ENCODE measurements around the gene WT1. TPM values are rescaled to one million over a fixed set of nuclear protein-coding genes. Genes with fewer than 3 reads are reported as not detected.
A peak's percentile ranks its signal among the peaks of the same experiment; 100 is the strongest.

WT1 gene
- total RNA-seq, 2 experiments from 2014 or later, result not detected

GRCh38 chr11:32438866-32439489 is 3.6 kb upstream of the WT1 start:
- intact Hi-C loops (cut with micrococcal nuclease), result loop anchor here (10.0 kb wide), 1 partner anchor 734 kb away; no protein-coding TSS in a partner anchor
- CTCF ChIA-PET, result no interaction called here

GRCh38 chr11:32438346-32438865 is 3.1 kb upstream of the WT1 start:
- no peak for TF ChIP-seq CTCF (IDR thresholded peaks at IDR 0.05)
- H3K27ac Mint-ChIP-seq, result no peak overlapping the region
- H3K9me3 Mint-ChIP-seq, result no peaks in the 10 kb centered on the region
- DNase-seq (no peak), ATAC-seq (no peak)
- no peaks in the 10 kb centered on the region for H3K36me3 Mint-ChIP-seq (ENCODE audit: low read depth)
- intact Hi-C loops (cut with micrococcal nuclease), result loop anchor here (10.0 kb wide), 1 partner anchor 734 kb away; no protein-coding TSS in a partner anchor
- H3K27me3 Mint-ChIP-seq, result peaks cover 71% of the 10 kb centered on the region
- ChIA-PET POLR2A (interaction anchor here (0.6 to 0.9 kb wide), 2 partner anchors 8 to 18 kb away, joined by 3 to 6 read pairs; no protein-coding TSS in a partner anchor), CTCF (no interaction called here)
- H3K4me1 Mint-ChIP-seq (ENCODE audit: low read depth), result peaks cover 27% of the 10 kb centered on the region
- no peak overlapping the region for H3K4me3 Mint-ChIP-seq

More at GRCh38 chr11:32438866-32439489, 3.6 kb upstream of the WT1 start:
- Mint-ChIP-seq H3K36me3 (ENCODE audit: low read depth) (no peaks in the 10 kb centered on the region), H3K4me1 (ENCODE audit: low read depth) (peaks cover 22% of the 10 kb centered on the region), H3K27ac (no peak overlapping the region), H3K9me3 (no peaks in the 10 kb centered on the region), H3K27me3 (peaks cover 67% of the 10 kb centered on the region), H3K4me3 (no peak overlapping the region)
- no peak for TF ChIP-seq CTCF (IDR thresholded peaks at IDR 0.05)
- DNase-seq, result no peak
- POLR2A ChIA-PET, result interaction anchor here (0.9 kb wide), 1 partner anchor 9 kb away, joined by 6 read pairs; no protein-coding TSS in a partner anchor
- no peak for ATAC-seq

GRCh38 chr11:32437495-32438345 is 2.4 kb upstream of the WT1 start:
- TF ChIP-seq CTCF (IDR thresholded peaks at IDR 0.05), result no peak
- Mint-ChIP-seq H3K36me3 (ENCODE audit: low read depth) (no peaks in the 10 kb centered on the region), H3K27ac (no peak overlapping the region), H3K4me1 (ENCODE audit: low read depth) (peaks cover 31% of the 10 kb centered on the region), H3K27me3 (peaks cover 74% of the 10 kb centered on the region), H3K9me3 (no peaks in the 10 kb centered on the region), H3K4me3 (peak overlapping the region; percentile 36)
- DNase-seq (no peak), ATAC-seq (no peak)
- POLR2A ChIA-PET, result interaction anchor here (0.6 kb wide), 1 partner anchor 17 kb away, joined by 3 read pairs; no protein-coding TSS in a partner anchor
- CTCF ChIA-PET, result no interaction called here
- intact Hi-C loops (cut with micrococcal nuclease), result loop anchor here (10.0 kb wide), 1 partner anchor 733 kb away; no protein-coding TSS in a partner anchor

- Mint-ChIP-seq H3K36me3 (ENCODE audit: low read depth) (no peaks in the 10 kb centered on the region), H3K9me3 (no peaks in the 10 kb centered on the region), H3K4me3 (no peak overlapping the region), H3K4me1 (ENCODE audit: low read depth) (peaks cover 31% of the 10 kb centered on the region), H3K27ac (no peak overlapping the region), H3K27me3 (peaks cover 80% of the 10 kb centered on the region)
- CTCF ChIA-PET, result no interaction called here
- ATAC-seq (no peak), DNase-seq (no peak)
- intact Hi-C loops (cut with micrococcal nuclease), result loop anchor here (10.0 kb wide), 1 partner anchor 732 kb away; no protein-coding TSS in a partner anchor
- TF ChIP-seq CTCF (IDR thresholded peaks at IDR 0.05), result no peak
- POLR2A ChIA-PET, result no interaction called here
Measured at GRCh38 chr11:32436751-32437494, 1.6 kb upstream of the WT1 start.

All from activated CD8-positive, alpha-beta T cell treated with anti-CD3 and anti-CD28 coated beads for 36 hours (primary cell).